GM12878 (cell line): Measurements from ENCODE around the gene EFNA2. TPM values are rescaled to one million over a fixed set of nuclear protein-coding genes. Genes with fewer than 3 reads are reported as not detected.

ENCODE experiments used
- BCL3 ChIP-seq: IDR thresholded peaks from 2 replicates; pipeline ENCODE4 v1.6.1; 2011; ENCODE audit warnings: borderline replicate concordance, low read depth, mild to moderate bottlenecking, moderate library complexity, low read length; ENCODE audit not compliant: insufficient read depth, poor library complexity, severe bottlenecking
- CBX3 ChIP-seq: fragments of 200-600 bp; sonication (generic); IDR thresholded peaks from 2 replicates; pipeline ENCODE4 v1.6.1; 2016; ENCODE audit warnings: low read depth, borderline replicate concordance
- CEBPB ChIP-seq, 2 experiments: fragments of 150-350 bp in 1 of 2; IDR thresholded peaks; 2 replicates each; pipeline ENCODE4 v1.6.1; 2012 to 2014; ENCODE audit warnings: low read depth in 2 of 2, low read length in 2 of 2, borderline replicate concordance in 1 of 2, inconsistent platforms in 1 of 2
- CHD1 ChIP-seq: IDR thresholded peaks from 2 replicates; pipeline ENCODE4 v1.6.1; 2012; ENCODE audit warnings: low read depth, low read length, improper control_type of control experiment
- CHD4 ChIP-seq: fragments of 200-600 bp; sonication (generic); IDR thresholded peaks from 2 replicates; pipeline ENCODE4 v1.6.1; 2016; ENCODE audit warnings: mild to moderate bottlenecking
- IRF4 ChIP-seq: IDR thresholded peaks from 2 replicates; pipeline ENCODE4 v1.6.1; 2011; ENCODE audit warnings: low read depth, low read length
- MXI1 ChIP-seq: fragments of 150-350 bp; IDR thresholded peaks from 2 replicates; pipeline ENCODE4 v1.6.1; 2011; ENCODE audit warnings: low read depth, mild to moderate bottlenecking, inconsistent platforms, low read length, improper control_type of control experiment
- MYB ChIP-seq: fragments of 150-350 bp; IDR thresholded peaks from 2 replicates; pipeline ENCODE4 v1.6.1; 2014; ENCODE audit warnings: mild to moderate bottlenecking, low read depth, low read length, borderline replicate concordance
- RBBP5 ChIP-seq: fragments of 200-600 bp; sonication (generic); conservative IDR thresholded peaks from 2 replicates; pipeline ENCODE4 v1.6.1; 2016
- RCOR1 ChIP-seq: conservative IDR thresholded peaks from 2 replicates; pipeline ENCODE4 v1.6.1; 2012; ENCODE audit warnings: low read depth, low read length, improper control_type of control experiment
- RFX5 ChIP-seq: IDR thresholded peaks from 2 replicates; pipeline ENCODE4 v1.6.1; 2011; ENCODE audit warnings: low read depth, low read length, improper control_type of control experiment
- SIX5 ChIP-seq: IDR thresholded peaks from 2 replicates; pipeline ENCODE4 v1.6.1; 2011; ENCODE audit warnings: mild to moderate bottlenecking, low read depth, low read length, moderate library complexity; ENCODE audit not compliant: severe bottlenecking
- SMAD1 ChIP-seq: fragments of 450-650 bp; IDR thresholded peaks from 2 replicates; pipeline ENCODE4 v1.6.1; 2018; ENCODE audit warnings: mild to moderate bottlenecking, low read depth; ENCODE audit not compliant: partially characterized antibody
- STAT3 ChIP-seq: IDR thresholded peaks from 2 replicates; pipeline ENCODE4 v1.6.1; 2011; ENCODE audit warnings: low read depth, low read length, improper control_type of control experiment
- YBX1 ChIP-seq: fragments of 450-650 bp; IDR thresholded peaks from 2 replicates; pipeline ENCODE4 v1.6.1; 2016; ENCODE audit warnings: antibody characterized with exemption
- ZBTB33 ChIP-seq: fragments of 450-650 bp; IDR thresholded peaks from 2 replicates; pipeline ENCODE4 v1.6.1; 2017; ENCODE audit warnings: mild to moderate bottlenecking
- polyA plus RNA-seq, 11 experiments: library from polyadenylated mRNA; depleted of rRNA in 4 of 11; unstranded in 6 of 11; stranded (reverse) in 5 of 11; fragments of >200 nt; fragmentation: Nextera tagmentation in 4 of 11; fragmentation: Illumina TruSeq in 1 of 11; extraction: Ambion mirVana in 4 of 11; extraction: Trizol in 1 of 11; gene quantifications; 1 replicate in 1 of 11; 2 replicates in 10 of 11; pipeline versions ENCODE4 v1.2.1 to v1.2.3, GENCODE V29; 2011 to 2016; ENCODE audit warnings: inconsistent platforms in 2 of 11, missing spikeins in 2 of 11, low read depth in 1 of 11
- total RNA-seq, 4 experiments: library from RNA; depleted of rRNA in 3 of 4; stranded (reverse); fragments of >200 nt in 3 of 4; fragmentation: Illumina TruSeq in 1 of 4; extraction: Trizol in 1 of 4; gene quantifications; 2 replicates each; pipeline versions ENCODE4 v1.2.1 to v1.2.3, GENCODE V29; 2013 to 2021
- TF ChIP-seq, protein P1 (sequence below): IDR thresholded peaks from 2 replicates; pipeline ENCODE4 v1.6.1; 2011; ENCODE audit warnings: low read depth, mild to moderate bottlenecking, low read length, moderate library complexity, borderline replicate concordance; ENCODE audit errors: extremely low read depth
- TF ChIP-seq, protein P2 (sequence below): fragments of 450-650 bp; formaldehyde crosslinking; IDR thresholded peaks from 2 replicates; pipeline ENCODE4 v1.4.0; 2020; ENCODE audit warnings: mild to moderate bottlenecking, moderate library complexity

Gene EFNA2
- total and polyA plus RNA-seq, 10 of the 15 experiments (the other 5 are each of a cell fraction or from before 2014, with no cell fraction given): not detected

- TF ChIP-seq MXI1 (0 out of 2 replicates have a peak, but pooled peaks have one; percentile 38), SMAD1 (no peak), IRF4 (no peak), RCOR1 (no peak), MYB (no peak), CHD4 (no peak), SIX5 (no peak), RFX5 (no peak), CBX3 (no peak), STAT3 (no peak), CHD1 (no peak), ZBTB33 (no peak), CEBPB (IDR thresholded peaks at IDR 0.05; ENCODE audit: borderline replicate concordance in 1 of 2, low read depth in 2 of 2, low read length in 2 of 2) (0 out of 4 replicates have a peak, but pooled peaks of 1 of the 2 experiments have one; percentile 7), BCL3 (no peak), RBBP5 (no peak), YBX1 (no peak)
- TF ChIP-seq, protein P1, sequence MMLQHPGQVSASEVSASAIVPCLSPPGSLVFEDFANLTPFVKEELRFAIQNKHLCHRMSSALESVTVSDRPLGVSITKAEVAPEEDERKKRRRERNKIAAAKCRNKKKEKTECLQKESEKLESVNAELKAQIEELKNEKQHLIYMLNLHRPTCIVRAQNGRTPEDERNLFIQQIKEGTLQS: no peak
- TF ChIP-seq, protein P2, sequence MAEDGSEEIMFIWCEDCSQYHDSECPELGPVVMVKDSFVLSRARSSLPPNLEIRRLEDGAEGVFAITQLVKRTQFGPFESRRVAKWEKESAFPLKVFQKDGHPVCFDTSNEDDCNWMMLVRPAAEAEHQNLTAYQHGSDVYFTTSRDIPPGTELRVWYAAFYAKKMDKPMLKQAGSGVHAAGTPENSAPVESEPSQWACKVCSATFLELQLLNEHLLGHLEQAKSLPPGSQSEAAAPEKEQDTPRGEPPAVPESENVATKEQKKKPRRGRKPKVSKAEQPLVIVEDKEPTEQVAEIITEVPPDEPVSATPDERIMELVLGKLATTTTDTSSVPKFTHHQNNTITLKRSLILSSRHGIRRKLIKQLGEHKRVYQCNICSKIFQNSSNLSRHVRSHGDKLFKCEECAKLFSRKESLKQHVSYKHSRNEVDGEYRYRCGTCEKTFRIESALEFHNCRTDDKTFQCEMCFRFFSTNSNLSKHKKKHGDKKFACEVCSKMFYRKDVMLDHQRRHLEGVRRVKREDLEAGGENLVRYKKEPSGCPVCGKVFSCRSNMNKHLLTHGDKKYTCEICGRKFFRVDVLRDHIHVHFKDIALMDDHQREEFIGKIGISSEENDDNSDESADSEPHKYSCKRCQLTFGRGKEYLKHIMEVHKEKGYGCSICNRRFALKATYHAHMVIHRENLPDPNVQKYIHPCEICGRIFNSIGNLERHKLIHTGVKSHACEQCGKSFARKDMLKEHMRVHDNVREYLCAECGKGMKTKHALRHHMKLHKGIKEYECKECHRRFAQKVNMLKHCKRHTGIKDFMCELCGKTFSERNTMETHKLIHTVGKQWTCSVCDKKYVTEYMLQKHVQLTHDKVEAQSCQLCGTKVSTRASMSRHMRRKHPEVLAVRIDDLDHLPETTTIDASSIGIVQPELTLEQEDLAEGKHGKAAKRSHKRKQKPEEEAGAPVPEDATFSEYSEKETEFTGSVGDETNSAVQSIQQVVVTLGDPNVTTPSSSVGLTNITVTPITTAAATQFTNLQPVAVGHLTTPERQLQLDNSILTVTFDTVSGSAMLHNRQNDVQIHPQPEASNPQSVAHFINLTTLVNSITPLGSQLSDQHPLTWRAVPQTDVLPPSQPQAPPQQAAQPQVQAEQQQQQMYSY (CRISPR knock-in tag): no peak
Measured at GRCh38 chr19:1266916-1267476, 18.7 kb upstream of the EFNA2 start (continued).
